Measurements from ENCODE around the gene ZNF385C.

- TF ChIP-seq CTCF (IDR thresholded peaks at IDR 0.05), result no peak
- TF ChIP-seq POLR2A (IDR thresholded peaks at IDR 0.05), result no peak
These were observed 43.1 kb upstream of the ZNF385C start for GRCh38 chr17:42141382-42141781.
